K562 (cell line): ENCODE results near the gene ROMO1. TPM values are rescaled to one million over a fixed set of nuclear protein-coding genes. Genes with fewer than 3 reads are reported as not detected.
A peak's percentile ranks its signal among the peaks of the same experiment; 100 is the strongest.

ENCODE experiments used
- ATAC-seq: fragments of 200-7000 bp; cut with Tn5 transposase; 3 replicates; pipeline ENCODE4 v1.9.1; 2020; ENCODE audit warnings: moderate library complexity
- BruUV-seq: library from RNA; stranded (reverse); fragments of 400-500 nt; replicated peaks from 2 replicates; lab custom pipeline; 2021; lab: Mats Ljungman, UMichigan
- CTCF ChIA-PET: fragments of 300-600 bp; formaldehyde crosslinking; extraction: SDS; loops from one replicate; lab custom pipeline; 2021; ENCODE audit warnings: low intra/inter-chr PET ratio; lab: Yijun Ruan, JAX
- POLR2A ChIA-PET: fragments of 300-600, 350-650 bp; sonication (Branson Sonifier 250); formaldehyde crosslinking; extraction: SDS; loops from one replicate; lab custom pipeline; 2021; ENCODE audit warnings: antibody characterized with exemption, inconsistent platforms; lab: Yijun Ruan, JAX
- DNase-seq, 4 experiments: peaks; one replicate each; pipeline versions ENCODE4 v3.0.0 to v3.0.0-alpha.2; 2011 to 2018; ENCODE audit warnings: low spot score in 3 of 4, mixed read lengths in 3 of 4; ENCODE audit errors: extremely low read depth in 1 of 4
- FAIRE-seq: peaks from 2 replicates; lab custom pipeline; 2011; peaks lifted over from hg19 to GRCh38; lab: Jason Lieb, UNC
- H2AFZ ChIP-seq: 2 replicates; pipeline ENCODE4 v1.6.0; 2011; ENCODE audit warnings: low read depth, low read length, control low read depth, inconsistent platforms
- H3K27ac ChIP-seq: fragments of 200-600 bp; 3 replicates; pipeline ENCODE4 v1.8.0; 2011; ENCODE audit warnings: low read depth, mild to moderate bottlenecking, control low read depth, inconsistent platforms, low read length, moderate library complexity, mixed read lengths; ENCODE audit errors: extremely low read depth
- H3K27me3 ChIP-seq, 2 experiments: fragments of 300-600 bp in 1 of 2; 2 replicates in 1 of 2; 3 replicates in 1 of 2; pipeline versions ENCODE4 v1.6.0 to v1.8.0; 2011; ENCODE audit warnings: inconsistent platforms in 2 of 2, low read length in 2 of 2, mild to moderate bottlenecking in 1 of 2, mixed read lengths in 1 of 2, moderate library complexity in 1 of 2; ENCODE audit not compliant: control insufficient read depth in 2 of 2, insufficient read depth in 2 of 2
- H3K36me3 ChIP-seq: fragments of 300-600 bp; 3 replicates; pipeline ENCODE4 v1.8.0; 2011; ENCODE audit warnings: mild to moderate bottlenecking, low read length, inconsistent platforms; ENCODE audit not compliant: control insufficient read depth, insufficient read depth
- H3K4me1 ChIP-seq, 2 experiments: fragments of 200-600 bp in 1 of 2; replicated peaks in 1 of 2; 2 replicates in 1 of 2; 3 replicates in 1 of 2; pipeline versions ENCODE4 v1.5.1 to v1.8.0; 2011; ENCODE audit warnings: inconsistent platforms in 2 of 2, low read length in 2 of 2, mild to moderate bottlenecking in 1 of 2, mixed read lengths in 1 of 2, moderate library complexity in 1 of 2; ENCODE audit not compliant: control insufficient read depth in 2 of 2, insufficient read depth in 2 of 2
- H3K4me2 ChIP-seq: 2 replicates; pipeline ENCODE4 v1.6.1; 2011; ENCODE audit warnings: low read length, control low read depth, inconsistent platforms, mixed read lengths; ENCODE audit not compliant: insufficient read depth
- H3K4me3 ChIP-seq: fragments of 200-600 bp; sonication (generic), shearing (Covaris generic); 2 replicates; pipeline ENCODE4 v1.5.1; 2016; ENCODE audit warnings: control low read depth, inconsistent platforms
- H3K79me2 ChIP-seq: fragments of 200-600 bp; 3 replicates; pipeline ENCODE4 v1.8.0; 2011; ENCODE audit warnings: low read length, inconsistent platforms; ENCODE audit not compliant: control insufficient read depth, insufficient read depth
- H3K9ac ChIP-seq, 2 experiments: 2 replicates each; pipeline versions ENCODE4 v1.6.0 to v1.6.1; 2011; ENCODE audit warnings: low read depth in 2 of 2, low read length in 2 of 2, control low read depth in 1 of 2, inconsistent platforms in 1 of 2, mild to moderate bottlenecking in 1 of 2, mixed read lengths in 1 of 2; ENCODE audit not compliant: insufficient read depth in 1 of 2
- H3K9me1 ChIP-seq: one replicate; pipeline ENCODE4 v1.6.0; 2011; ENCODE audit warnings: inconsistent platforms, mild to moderate bottlenecking, low read length, moderate library complexity; ENCODE audit not compliant: control insufficient read depth, insufficient read depth
- H3K9me3 ChIP-seq: replicated peaks from 2 replicates; pipeline ENCODE4 v1.5.1; 2011; ENCODE audit warnings: low read depth, low read length, inconsistent platforms; ENCODE audit not compliant: control insufficient read depth, insufficient read depth
- H4K20me1 ChIP-seq: replicated peaks from 2 replicates; pipeline ENCODE4 v1.6.1; 2011; ENCODE audit warnings: low read length, inconsistent platforms, mixed read lengths; ENCODE audit not compliant: control insufficient read depth, insufficient read depth
- CHD1 ChIP-seq: fragments of 200-600 bp; sonication (generic); IDR thresholded peaks from one replicate; pipeline ENCODE4 v1.6.1; 2012; ENCODE audit warnings: mild to moderate bottlenecking, moderate library complexity, low read length, inconsistent platforms
- MLLT1 ChIP-seq, 2 experiments: fragments of 450-650 bp; IDR thresholded peaks; 2 replicates each; pipeline ENCODE4 v1.6.1; 2016
- NFE2L1 ChIP-seq: fragments of 450-650 bp; IDR thresholded peaks from 2 replicates; pipeline ENCODE4 v1.6.1; 2016; ENCODE audit warnings: missing genetic modification characterization, low read depth, mild to moderate bottlenecking, missing compliant biosample characterization, moderate library complexity, borderline replicate concordance
- PBX2 ChIP-seq, 2 experiments: IDR thresholded peaks in 1 of 2; conservative IDR thresholded peaks in 1 of 2; 2 replicates each; pipeline ENCODE4 v1.6.1; 2016; ENCODE audit warnings: low read depth in 2 of 2, mild to moderate bottlenecking in 1 of 2, missing compliant biosample characterization in 1 of 2, missing genetic modification characterization in 1 of 2, moderate library complexity in 1 of 2
- POLR2A ChIP-seq: fragments of 450-650 bp; conservative IDR thresholded peaks from 2 replicates; pipeline ENCODE4 v1.6.1; 2016
- POLR2AphosphoS5 ChIP-seq: IDR thresholded peaks from 2 replicates; pipeline ENCODE4 v1.6.1; 2011; ENCODE audit warnings: mild to moderate bottlenecking, low read depth, low read length, moderate library complexity; ENCODE audit not compliant: control insufficient read depth, insufficient read depth
- POLR2B ChIP-seq: fragments of 450-650 bp; IDR thresholded peaks from 2 replicates; pipeline ENCODE4 v1.6.1; 2018; ENCODE audit warnings: low read depth; ENCODE audit not compliant: partially characterized antibody
- SMAD1 ChIP-seq: fragments of 150-350 bp; IDR thresholded peaks from 2 replicates; pipeline ENCODE4 v1.6.1; 2014; ENCODE audit warnings: low read length, low read depth; ENCODE audit not compliant: partially characterized antibody
- SUPT5H ChIP-seq: fragments of 450-650 bp; IDR thresholded peaks from 2 replicates; pipeline ENCODE4 v1.6.1; 2016
- THRAP3 ChIP-seq: fragments of 450-650 bp; IDR thresholded peaks from 2 replicates; pipeline ENCODE4 v1.6.1; 2016; ENCODE audit warnings: mild to moderate bottlenecking, inconsistent platforms, borderline replicate concordance
- ZBTB17 ChIP-seq: fragments of 450-650 bp; formaldehyde crosslinking; IDR thresholded peaks from 2 replicates; pipeline ENCODE4 v1.4.0; 2020; ENCODE audit warnings: mild to moderate bottlenecking
- ZC3H11A ChIP-seq: IDR thresholded peaks from 2 replicates; pipeline ENCODE4 v1.6.1; 2012; ENCODE audit warnings: low read depth, low read length, improper control_type of control experiment
- ZNF121 ChIP-seq: sonication (generic); formaldehyde crosslinking; conservative IDR thresholded peaks from 2 replicates; pipeline ENCODE4 v1.8.0; 2022; ENCODE audit warnings: missing genetic modification reagents
- ZNF175 ChIP-seq: fragments of 200-800 bp; sonication (Bioruptor generic); IDR thresholded peaks from 2 replicates; pipeline ENCODE4 v1.6.1; 2016; ENCODE audit warnings: low read depth, mild to moderate bottlenecking, missing genetic modification characterization, missing compliant biosample characterization
- WGBS: fragments of 100-300 bp; shearing (Covaris generic); methylation state at CpG from one replicate; pipeline ENCODE4 v1.1.6; 2016; ENCODE audit warnings: low coverage, mixed read lengths; ENCODE audit not compliant: insufficient coverage; ENCODE audit errors: missing lambda C conversion rate; 5-methylcytosine and 5-hydroxymethylcytosine counted together
- in situ Hi-C: fragments of 300-500 bp; cut with MboI; formaldehyde crosslinking; loops from 4 replicates; pipeline ENCODE4 v1.15.0; 2018; ENCODE audit warnings: inconsistent platforms, mixed read lengths
- intact Hi-C: fragments of 100-400 bp; cut with micrococcal nuclease; formaldehyde crosslinking; loops from 2 replicates; pipeline ENCODE4 v1.14.2; 2022
- polyA plus RNA-seq, 8 experiments: library from polyadenylated mRNA; depleted of rRNA in 4 of 8; stranded (reverse) in 5 of 8; unstranded in 3 of 8; fragments of >200 nt; fragmentation: Nextera tagmentation in 2 of 8; fragmentation: Illumina TruSeq in 1 of 8; extraction: Ambion mirVana in 2 of 8; extraction: Trizol in 1 of 8; gene quantifications; 2 replicates each; pipeline versions ENCODE4 v1.2.1 to v1.2.3, GENCODE V29; 2011 to 2014; ENCODE audit warnings: inconsistent platforms in 1 of 8, missing spikeins in 1 of 8
- total RNA-seq, 7 experiments: library from RNA; depleted of rRNA in 6 of 7; stranded (reverse); fragments of >200 nt in 6 of 7; fragmentation: Illumina TruSeq in 2 of 7; extraction: Trizol in 2 of 7; gene quantifications; 2 replicates each; pipeline versions ENCODE4 v1.2.1 to v1.2.3, GENCODE V29; 2011 to 2021; ENCODE audit warnings: low replicate concordance in 1 of 7

The ROMO1 gene
- total and polyA plus RNA-seq, 9 of the 15 experiments (the other 6 are each of a cell fraction or from before 2014, with no cell fraction given): 31.8 to 741 (median 226) TPM

GRCh38 chr20:35731862-35732643, 32.8 kb downstream of the ROMO1 start:
- Histone ChIP-seq H3K27ac (no peak overlapping the region), H3K4me2 (no peak overlapping the region), H4K20me1 (peaks cover 44% of the 10 kb centered on the region), H3K9me1 (no peaks in the 10 kb centered on the region), H2AFZ (no peak overlapping the region), H3K9ac (0 out of 4 replicates have a peak overlapping the region, but pooled peaks of 1 of the 2 experiments have one; percentile 31), H3K9me3 (no peaks in the 10 kb centered on the region), H3K4me1 (peaks cover 0 to 2% of the 10 kb centered on the region in 2 experiments; a peak in 2 of 5 replicates), H3K4me3 (no peak overlapping the region), H3K27me3 (no peaks in the 10 kb centered on the region), H3K79me2 (peaks cover 95% of the 10 kb centered on the region), H3K36me3 (peaks cover 98% of the 10 kb centered on the region)
- FAIRE-seq (no peak), ATAC-seq (no peak), DNase-seq (no peak)
- BruUV-seq: no TSS peak
- POLR2A ChIA-PET: interaction anchor here (1.7 to 7.4 kb wide), 3 partner anchors 7 to 12 kb away, joined by 5 to 99 read pairs (median 7); partner anchors contain the start of gene RBM39
- TF ChIP-seq NFE2L1 (tag) (no peak), POLR2A (peak; percentile 39), ZNF175 (CRISPR knock-in tag) (no peak), PBX2 (CRISPR knock-in tag; IDR thresholded peaks at IDR 0.05; ENCODE audit: low read depth) (no peak), PBX2 (tag; conservative IDR thresholded peaks at IDR 0.05; ENCODE audit: low read depth) (no peak), ZNF121 (CRISPR knock-in tag) (0 out of 2 replicates have a peak, but pooled peaks have one; percentile 13), CHD1 (no peak), POLR2B (peak; percentile 55), MLLT1 (IDR thresholded peaks at IDR 0.05) (0 out of 4 replicates have a peak, but pooled peaks of 1 of the 2 experiments have one; percentile 20), THRAP3 (0 out of 2 replicates have a peak, but pooled peaks have one; percentile 45), SMAD1 (no peak), ZBTB17 (CRISPR knock-in tag) (no peak), POLR2AphosphoS5 (0 out of 2 replicates have a peak, but pooled peaks have one; percentile 31), SUPT5H (peak; percentile 48), ZC3H11A (no peak)
- 96% methylated on average over 23 of the region's 24 CpGs for WGBS
- CTCF ChIA-PET: no interaction called here
- in situ Hi-C loops (no loop called here), intact Hi-C loops (no loop called here)
